Measurements from ENCODE around the gene KCNH8. TPM values are rescaled to one million over a fixed set of nuclear protein-coding genes. Genes with fewer than 3 reads are reported as not detected.

KCNH8 gene
- total RNA-seq, 1 experiment from 2014 or later: not detected

DNA sequence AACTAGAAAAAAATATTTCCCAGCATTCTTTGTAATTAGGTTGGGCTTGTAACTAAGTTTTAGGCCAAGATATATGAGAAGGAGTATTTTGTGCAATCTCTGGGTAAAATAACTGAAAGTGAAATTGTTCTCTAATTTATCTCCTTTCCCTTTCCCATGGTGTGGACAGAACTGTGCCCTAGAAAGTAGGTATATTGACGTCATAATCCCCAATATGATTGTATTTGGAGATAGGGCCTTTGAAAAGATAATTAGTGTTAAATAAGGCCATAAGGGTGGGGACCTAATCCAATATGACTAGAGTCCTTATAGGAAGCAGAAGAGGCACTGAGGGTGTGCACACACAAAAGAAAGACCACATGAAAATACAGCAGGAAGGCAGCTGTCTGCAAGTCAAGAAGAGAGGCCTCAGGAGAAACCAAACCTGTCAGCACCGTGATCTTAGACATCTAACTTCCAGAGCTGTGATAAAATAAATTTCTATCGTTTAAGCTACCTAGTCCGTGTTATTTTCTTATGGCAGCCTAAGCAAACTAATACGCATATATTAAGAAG, 106.6 kb downstream of the KCNH8 start:
- H3K9me3 Mint-ChIP-seq (ENCODE audit: unreplicated experiment): no peaks in the 10 kb centered on the region
- BruUV-seq (replicated peaks): no TSS peak
- peaks cover 25% of the 10 kb centered on the region for H3K27me3 Mint-ChIP-seq (ENCODE audit: insufficient read depth, unreplicated experiment)
- ChIA-PET POLR2A (no interaction called here), CTCF (interaction anchor here (0.7 to 1.1 kb wide), 3 partner anchors 189 to 465 kb away, joined by 3 read pairs; no protein-coding TSS in a partner anchor)
- no peak overlapping the region for H3K4me3 Mint-ChIP-seq (ENCODE audit: unreplicated experiment)
- no peak for DNase-seq (ENCODE audit: unreplicated experiment)
- no peak for TF ChIP-seq CTCF (IDR thresholded peaks at IDR 0.05; ENCODE audit: unreplicated experiment)
- H3K27ac Mint-ChIP-seq (ENCODE audit: low read depth, unreplicated experiment): no peak overlapping the region
- H3K36me3 Mint-ChIP-seq (ENCODE audit: insufficient read depth, unreplicated experiment): peaks cover 4% of the 10 kb centered on the region
- intact Hi-C loops (cut with micrococcal nuclease): loop anchor here (5.0 kb wide), 1 partner anchor 188 kb away; no protein-coding TSS in a partner anchor
- H3K4me1 Mint-ChIP-seq (ENCODE audit: insufficient read depth, unreplicated experiment): no peaks in the 10 kb centered on the region

DNA sequence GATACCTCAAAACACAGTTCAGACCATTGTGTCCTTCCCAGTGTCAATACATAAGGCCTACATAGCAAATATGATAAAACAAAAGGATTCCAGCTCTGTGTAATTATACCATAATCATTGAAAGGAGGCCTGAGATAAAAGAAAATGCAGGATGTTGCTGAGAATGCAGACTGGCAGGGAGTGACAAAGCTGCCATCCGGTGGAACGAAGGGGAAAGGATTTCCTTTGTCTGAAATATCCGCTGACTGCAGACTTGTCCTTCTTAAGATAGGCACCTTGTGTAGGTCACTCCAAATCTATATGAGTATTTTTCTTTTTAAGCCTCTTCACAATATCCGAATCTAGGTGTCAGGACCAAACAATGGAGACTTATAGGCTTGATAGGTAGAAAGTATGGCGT, 108.0 kb downstream of the KCNH8 start:
- H3K36me3 Mint-ChIP-seq (ENCODE audit: insufficient read depth, unreplicated experiment): peaks cover 2% of the 10 kb centered on the region
- POLR2A ChIA-PET: no interaction called here
- CTCF ChIA-PET: interaction anchor here (0.6 to 2.0 kb wide), 9 partner anchors 8 to 610 kb away, joined by 3 to 11 read pairs (median 3); no protein-coding TSS in a partner anchor
- H3K9me3 Mint-ChIP-seq (ENCODE audit: unreplicated experiment): no peaks in the 10 kb centered on the region
- intact Hi-C loops (cut with micrococcal nuclease): no loop called here
- BruUV-seq (replicated peaks): no TSS peak
- no peak for TF ChIP-seq CTCF (IDR thresholded peaks at IDR 0.05; ENCODE audit: unreplicated experiment)
- H3K4me3 Mint-ChIP-seq (ENCODE audit: unreplicated experiment): no peak overlapping the region
- H3K27ac Mint-ChIP-seq (ENCODE audit: low read depth, unreplicated experiment): no peak overlapping the region
- H3K4me1 Mint-ChIP-seq (ENCODE audit: insufficient read depth, unreplicated experiment): no peaks in the 10 kb centered on the region
- no peak for DNase-seq (ENCODE audit: unreplicated experiment)
- peaks cover 18% of the 10 kb centered on the region for H3K27me3 Mint-ChIP-seq (ENCODE audit: insufficient read depth, unreplicated experiment)

DNA sequence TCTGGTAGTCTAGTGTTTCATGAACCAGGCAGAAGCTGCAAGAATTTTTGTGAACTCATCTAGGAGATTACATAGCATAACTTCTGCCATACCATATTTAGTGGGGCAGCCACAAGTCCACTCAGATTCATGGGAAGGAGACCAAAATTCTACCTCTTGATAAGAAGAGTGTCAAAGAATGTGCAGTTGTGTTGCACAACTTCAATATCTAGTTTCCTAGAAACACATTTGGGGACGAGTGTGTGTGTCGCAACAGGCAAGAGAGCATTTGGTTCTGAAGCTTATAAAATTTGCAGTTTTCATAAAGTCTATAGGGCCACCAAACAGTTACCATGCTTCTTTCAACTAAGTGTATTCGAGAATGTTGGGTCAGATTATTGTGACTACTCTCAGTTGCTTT, 115.3 kb downstream of the KCNH8 start:
- peaks cover 10% of the 10 kb centered on the region for H3K27me3 Mint-ChIP-seq (ENCODE audit: insufficient read depth, unreplicated experiment)
- no peak for DNase-seq (ENCODE audit: unreplicated experiment)
- BruUV-seq (replicated peaks): no TSS peak
- no peak overlapping the region for H3K27ac Mint-ChIP-seq (ENCODE audit: low read depth, unreplicated experiment)
- H3K9me3 Mint-ChIP-seq (ENCODE audit: unreplicated experiment): no peaks in the 10 kb centered on the region
- TF ChIP-seq CTCF (IDR thresholded peaks at IDR 0.05; ENCODE audit: unreplicated experiment): no peak
- CTCF ChIA-PET: interaction anchor here (1.0 kb wide), 1 partner anchor 604 kb away, joined by 5 read pairs; no protein-coding TSS in a partner anchor
- intact Hi-C loops (cut with micrococcal nuclease): no loop called here
- no peak overlapping the region for H3K4me3 Mint-ChIP-seq (ENCODE audit: unreplicated experiment)
- no peaks in the 10 kb centered on the region for H3K4me1 Mint-ChIP-seq (ENCODE audit: insufficient read depth, unreplicated experiment)
- no peaks in the 10 kb centered on the region for H3K36me3 Mint-ChIP-seq (ENCODE audit: insufficient read depth, unreplicated experiment)
- POLR2A ChIA-PET: no interaction called here

DNA sequence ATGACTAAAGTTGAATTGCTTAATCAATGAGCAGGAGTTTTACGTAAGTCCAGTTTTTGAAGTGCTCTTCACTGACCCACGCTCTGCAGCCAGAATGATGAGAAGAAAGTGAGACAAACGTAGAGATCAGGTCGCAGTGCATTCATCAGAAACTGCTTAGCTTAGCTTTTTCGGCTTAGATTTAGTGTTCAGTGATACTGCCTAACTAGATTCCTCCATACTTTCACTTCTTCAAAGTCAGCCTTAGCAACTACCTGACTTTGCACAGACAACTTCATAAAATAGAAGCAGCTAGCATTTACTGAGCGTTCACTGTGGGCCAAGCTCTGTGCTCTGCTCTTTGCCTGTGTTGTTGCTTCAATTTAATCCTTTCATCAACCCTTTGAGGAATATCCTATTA, 116.1 kb downstream of the KCNH8 start:
- H3K27ac Mint-ChIP-seq (ENCODE audit: low read depth, unreplicated experiment): no peak overlapping the region
- no peaks in the 10 kb centered on the region for H3K36me3 Mint-ChIP-seq (ENCODE audit: insufficient read depth, unreplicated experiment)
- H3K4me1 Mint-ChIP-seq (ENCODE audit: insufficient read depth, unreplicated experiment): no peaks in the 10 kb centered on the region
- intact Hi-C loops (cut with micrococcal nuclease): no loop called here
- no TSS peak for BruUV-seq (replicated peaks)
- TF ChIP-seq CTCF (IDR thresholded peaks at IDR 0.05; ENCODE audit: unreplicated experiment): no peak
- ChIA-PET CTCF (interaction anchor here (0.6 to 1.5 kb wide), 3 partner anchors 8 to 603 kb away, joined by 3 to 5 read pairs (median 3); no protein-coding TSS in a partner anchor), POLR2A (no interaction called here)
- no peak overlapping the region for H3K4me3 Mint-ChIP-seq (ENCODE audit: unreplicated experiment)
- peaks cover 12% of the 10 kb centered on the region for H3K27me3 Mint-ChIP-seq (ENCODE audit: insufficient read depth, unreplicated experiment)
- no peak for DNase-seq (ENCODE audit: unreplicated experiment)
- no peaks in the 10 kb centered on the region for H3K9me3 Mint-ChIP-seq (ENCODE audit: unreplicated experiment)

All from MCF 10A (cell line).